HuH-7.5 (cell line): ENCODE data around the gene ENSA.
"Not testable (repeated sequence)": the region's sequence is repeated elsewhere in the genome, so short reads cannot be mapped to it uniquely, and the experiment has no call there.

ENCODE experiments used
- DNase-seq: peaks from one replicate; pipeline ENCODE4 v3.0.0; 2011; ENCODE audit warnings: low spot score

ENSA gene

GRCh38 chr1:150621497-150622302 is 7.7 kb downstream of the ENSA start:
- DNase-seq = no peak

- no peak for DNase-seq
Observed at GRCh38 chr1:150620919-150621318, 8.5 kb downstream of the ENSA start.

DNA sequence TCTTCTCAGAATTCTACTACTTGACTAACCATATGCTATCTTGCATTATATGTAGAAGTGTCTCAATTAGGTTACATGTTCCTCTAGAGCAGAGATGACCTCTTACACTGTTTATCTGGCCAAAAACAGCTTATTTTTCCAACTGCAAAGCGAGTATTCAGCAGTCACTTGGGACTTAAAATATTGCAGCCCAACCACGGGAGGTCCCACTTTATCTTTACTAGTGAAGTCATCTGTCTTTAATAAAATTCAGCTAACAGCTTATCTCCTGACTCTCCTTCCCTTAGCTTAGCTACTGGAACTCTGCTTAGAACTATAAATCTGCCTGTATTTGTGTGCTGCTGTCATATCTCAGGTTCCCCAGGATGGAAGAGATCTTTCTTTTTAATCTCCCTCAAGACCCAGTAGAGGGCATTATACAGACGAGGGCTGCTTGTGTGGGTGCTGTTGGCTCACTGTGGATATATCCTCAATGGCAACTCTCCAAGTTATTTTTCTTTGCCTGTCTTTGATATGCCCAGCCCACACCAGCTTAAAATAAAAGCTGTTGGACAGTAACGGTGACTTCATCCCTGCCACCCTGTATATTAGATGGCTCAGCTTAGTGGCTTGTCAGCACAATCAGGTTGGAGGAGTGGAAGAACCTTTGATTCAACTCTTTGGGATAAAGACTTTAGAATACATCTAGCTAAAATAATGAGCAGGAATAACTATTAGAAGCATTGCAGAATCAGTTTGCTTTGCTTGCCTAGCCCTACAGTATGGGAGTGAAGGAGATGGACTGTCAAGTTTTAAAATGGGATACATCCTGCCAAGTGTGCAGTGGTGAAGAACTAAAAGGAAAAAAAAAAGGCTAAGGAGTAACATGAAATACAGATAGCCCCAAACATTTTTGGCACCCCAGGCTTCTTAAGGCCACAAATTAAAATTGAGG is 9.6 kb downstream of the ENSA start:
- no peak for DNase-seq

GRCh38 chr1:150615346-150616201 is 13.8 kb downstream of the ENSA start:
- DNase-seq = no peak

DNA sequence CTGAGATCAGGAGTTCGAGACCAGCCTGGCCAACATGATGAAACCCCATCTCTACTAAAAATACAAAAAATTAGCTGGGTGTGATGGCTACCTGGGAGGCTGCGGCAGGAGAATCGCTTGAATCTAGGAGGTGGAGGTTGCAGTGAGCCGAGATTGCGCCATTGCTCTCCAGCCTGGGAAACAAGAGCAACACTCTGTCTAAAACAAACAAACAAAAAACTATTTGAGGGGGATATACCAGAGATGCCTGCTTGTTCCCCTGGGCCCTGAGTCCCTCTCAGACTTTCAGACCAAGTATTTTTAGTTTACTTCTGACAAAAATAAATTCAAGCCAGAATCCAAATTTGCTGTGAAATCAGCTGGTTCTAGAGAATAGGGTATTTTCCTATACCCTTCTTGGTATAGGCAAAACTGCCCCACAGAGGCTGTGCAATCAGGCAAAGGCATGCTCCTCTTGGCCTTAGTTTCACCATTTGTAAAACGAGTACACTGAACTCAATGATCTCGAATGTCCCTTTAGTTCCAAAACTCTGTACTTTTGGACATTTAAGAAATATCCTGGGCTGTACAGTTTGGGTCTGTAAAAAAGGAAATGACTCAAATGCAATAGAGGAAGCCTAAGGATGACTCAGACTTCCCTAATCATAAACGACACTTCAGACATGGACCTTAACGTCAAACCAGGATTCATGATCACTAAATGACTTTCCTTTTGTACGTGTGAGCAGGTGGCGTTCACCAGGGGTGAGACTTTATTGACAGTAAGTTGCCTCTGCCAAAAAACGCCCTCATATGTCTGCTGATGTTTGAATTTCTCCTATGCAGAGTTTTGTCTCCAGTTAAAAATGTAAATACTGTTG is 16.1 kb downstream of the ENSA start:
- DNase-seq = no peak

GRCh38 chr1:150612014-150612345 is 17.4 kb downstream of the ENSA start:
- no peak for DNase-seq

GRCh38 chr1:150610576-150610975 is 18.8 kb downstream of the ENSA start:
- no peak for DNase-seq

DNA sequence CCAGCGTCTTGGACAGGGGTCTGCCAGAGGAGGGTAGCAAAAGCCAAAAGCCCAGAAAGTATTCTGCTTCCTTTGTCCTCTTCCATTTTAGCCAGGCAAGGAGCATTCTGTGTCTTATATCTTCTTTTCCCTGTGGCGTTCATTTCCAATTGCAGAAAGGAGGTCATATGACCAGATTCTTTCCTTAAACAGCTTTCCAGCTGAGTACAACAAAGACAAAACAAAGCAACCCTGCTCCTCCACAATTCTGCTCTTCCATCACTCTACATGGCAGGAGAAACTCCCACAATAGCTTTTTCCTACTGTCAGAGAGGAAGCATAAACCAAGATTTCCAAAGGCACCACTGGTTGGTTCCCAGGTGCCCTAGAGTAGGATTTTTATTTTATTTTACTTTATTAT is 19.7 kb downstream of the ENSA start:
- DNase-seq = no peak

- DNase-seq = no peak
Observed at GRCh38 chr1:150606463-150607142, 22.8 kb downstream of the ENSA start.

DNA sequence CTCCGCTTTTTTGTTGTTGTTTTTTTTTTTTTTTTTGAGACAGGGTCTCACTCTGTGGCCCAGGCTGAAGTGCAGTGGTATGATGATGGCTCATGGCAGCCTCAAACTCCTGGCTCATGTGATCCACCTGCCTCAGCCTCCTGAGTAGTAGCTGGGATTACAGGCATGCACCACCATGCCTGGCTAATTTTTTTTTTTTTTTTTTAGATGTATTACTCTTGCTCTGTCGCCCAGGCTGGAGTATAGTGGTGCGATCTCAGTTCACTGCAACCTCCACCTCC is 24.0 kb downstream of the ENSA start:
- not testable (repeated sequence) for DNase-seq

DNA sequence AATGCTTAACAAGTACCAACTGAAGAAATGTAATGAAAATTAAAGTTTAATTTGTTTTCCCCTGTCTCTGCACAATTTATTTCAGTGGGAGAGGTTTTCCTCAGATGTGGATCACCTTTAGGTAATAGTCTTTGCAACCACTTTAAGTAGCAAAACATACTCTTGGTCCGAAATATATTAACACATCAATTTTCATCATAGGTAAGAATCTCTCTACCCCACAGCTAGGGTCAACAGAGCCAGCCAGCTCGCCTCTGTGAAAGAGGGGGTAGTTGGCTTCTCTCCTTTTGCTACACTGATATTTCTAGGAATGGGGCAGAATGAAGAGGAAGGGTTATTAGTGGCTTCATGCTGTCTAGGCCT is 25.2 kb downstream of the ENSA start:
- DNase-seq = no peak

GRCh38 chr1:150603711-150604110 is 25.7 kb downstream of the ENSA start:
- no peak for DNase-seq

DNA sequence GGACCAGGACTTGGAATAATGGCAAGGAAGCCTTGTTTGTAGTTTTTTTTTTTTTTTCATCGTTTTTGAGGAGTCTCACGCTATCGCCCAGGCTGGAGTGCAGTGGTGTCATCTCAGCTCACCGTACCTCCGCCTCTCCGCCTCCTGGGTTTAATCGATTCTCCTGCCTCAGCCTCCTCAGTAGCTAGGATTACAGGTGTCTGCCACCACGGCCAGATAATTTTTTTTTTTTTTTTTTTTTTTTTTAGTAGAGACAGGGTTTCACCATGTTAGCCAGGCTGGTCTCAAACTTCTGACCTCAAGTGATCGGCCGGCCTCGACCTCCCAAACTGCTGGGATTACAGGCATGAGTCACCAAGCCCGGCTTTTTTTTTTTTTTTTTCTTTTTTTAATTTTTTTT is 27.0 kb downstream of the ENSA start:
- DNase-seq = not testable (repeated sequence)

- DNase-seq = no peak
Observed at GRCh38 chr1:150601540-150601939, 27.9 kb downstream of the ENSA start.

DNA sequence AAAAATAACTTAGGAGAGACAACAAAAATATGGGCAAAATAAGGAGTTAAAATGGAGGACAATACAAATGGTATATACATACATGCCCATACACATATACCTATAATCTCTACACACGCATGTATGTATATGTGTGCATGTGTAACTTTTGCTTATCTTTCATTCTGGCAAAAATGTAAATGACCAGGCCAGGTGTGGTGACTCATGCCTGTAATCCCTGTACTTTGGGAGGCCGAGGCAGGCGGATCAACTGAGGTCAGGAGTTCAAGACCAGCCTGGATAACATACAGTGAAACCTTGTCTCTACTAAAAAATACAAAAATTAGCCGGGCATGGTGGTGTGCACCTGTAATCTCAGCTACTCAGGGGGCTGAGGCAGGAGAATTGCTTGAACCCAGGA is 31.1 kb downstream of the ENSA start:
- DNase-seq = not testable (repeated sequence)

DNA sequence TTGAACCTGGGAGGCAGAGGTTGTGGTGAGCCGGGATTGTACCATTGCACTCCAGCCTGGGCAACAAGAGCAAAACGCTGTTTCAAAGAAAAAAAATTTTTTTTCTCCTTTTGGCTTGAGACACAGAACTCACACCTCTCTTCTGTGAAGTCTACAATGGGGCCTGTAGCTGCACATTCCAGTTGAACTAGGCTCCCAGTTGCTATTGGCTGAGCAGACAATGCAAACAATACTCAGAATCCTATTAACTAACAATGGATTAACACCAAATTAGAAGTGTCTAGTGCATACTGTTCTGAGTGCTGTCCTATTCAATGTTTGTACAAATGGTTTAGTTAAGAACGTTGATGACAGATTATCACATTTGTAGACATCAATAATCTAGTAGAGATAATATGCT is 32.4 kb downstream of the ENSA start:
- DNase-seq = no peak

DNA sequence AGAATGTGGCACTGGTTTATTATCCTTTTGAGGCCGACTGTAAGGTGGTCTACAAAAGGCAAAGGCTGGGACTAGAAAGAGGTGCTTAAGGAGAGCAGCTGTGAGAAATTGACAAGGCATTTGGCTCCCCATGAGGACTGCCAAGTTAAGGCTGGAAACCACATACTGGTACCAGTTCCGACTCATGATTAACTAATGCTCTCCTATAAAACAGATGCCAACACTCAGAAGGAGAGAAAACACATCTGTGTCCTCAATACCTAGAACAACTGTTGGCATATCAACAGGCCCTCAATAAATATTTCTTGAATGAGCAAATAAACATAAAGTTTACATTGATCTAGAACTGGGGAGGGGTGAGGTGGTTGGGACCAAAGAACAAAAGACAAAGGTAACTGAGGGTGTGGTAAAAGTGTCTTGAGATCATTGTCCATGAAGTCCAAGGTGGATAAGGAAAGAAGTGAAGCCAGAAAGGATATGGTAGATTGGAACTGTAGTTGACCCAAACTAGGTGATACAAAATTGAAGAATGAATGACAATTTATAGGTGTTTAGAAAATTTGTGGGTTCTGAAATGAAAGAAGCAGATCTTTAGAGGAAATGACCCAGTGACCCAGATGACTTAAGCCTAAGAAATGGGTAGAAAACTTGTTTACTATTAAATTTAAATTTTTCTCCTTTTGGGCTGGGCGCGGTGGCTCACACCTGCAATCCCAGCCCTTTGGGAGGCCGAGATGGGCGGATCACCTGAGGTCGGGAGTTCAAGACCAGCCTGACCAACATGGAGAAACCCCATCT is 33.1 kb downstream of the ENSA start:
- no peak for DNase-seq

DNA sequence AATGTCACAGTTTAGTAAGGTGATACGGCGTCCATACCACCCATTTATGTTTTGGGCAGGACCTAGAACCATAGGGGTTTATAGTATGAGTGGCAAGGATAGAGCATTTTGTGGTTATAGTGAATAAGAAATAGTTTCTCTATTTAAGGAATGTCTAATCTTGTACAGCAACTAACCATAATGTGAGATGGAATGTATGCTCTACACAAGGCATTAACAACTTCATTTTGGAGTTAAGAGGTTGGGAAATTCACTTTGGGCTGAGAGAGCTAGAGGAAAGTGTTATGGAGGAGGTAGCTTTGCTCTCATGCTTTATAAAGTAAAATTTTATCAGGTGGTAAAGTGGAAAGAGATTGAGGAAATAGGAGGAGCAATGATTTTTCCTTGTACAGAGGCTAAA is 47.0 kb downstream of the ENSA start:
- DNase-seq = no peak

DNA sequence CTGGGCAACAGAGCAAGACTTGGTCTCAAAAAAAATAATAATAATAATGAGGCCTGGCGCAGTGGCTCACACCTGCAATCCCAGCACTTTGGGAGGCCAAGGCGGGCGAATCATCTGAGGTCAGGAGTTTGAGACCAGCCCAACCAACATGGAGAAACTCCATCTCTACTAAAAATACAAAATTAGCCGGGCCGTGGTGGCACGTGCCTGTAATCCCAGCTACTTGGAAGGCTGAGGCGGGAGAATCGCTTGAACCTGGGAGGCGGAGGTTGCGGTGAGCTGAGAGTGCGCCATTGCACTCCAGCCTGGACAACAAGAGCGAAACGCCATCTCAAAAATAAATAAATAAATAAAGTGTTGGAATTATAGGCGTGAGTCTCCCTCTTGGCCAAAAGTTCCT is 47.5 kb downstream of the ENSA start:
- DNase-seq = not testable (repeated sequence)

- not testable (repeated sequence) for DNase-seq
Observed at GRCh38 chr1:150581437-150581836, 48.0 kb downstream of the ENSA start.
